GM23248 (cell line): ENCODE results near the gene CYP3A4.
"Not testable (repeated sequence)": the region's sequence is repeated elsewhere in the genome, so short reads cannot be mapped to it uniquely, and the experiment has no call there.

ENCODE experiments used
- EZH2 ChIP-seq: fragments of 200-600 bp; sonication (generic); IDR thresholded peaks from 2 replicates; pipeline ENCODE4 v1.6.1; 2018; ENCODE audit warnings: antibody characterized with exemption, mild to moderate bottlenecking; ENCODE audit not compliant: insufficient read depth, poor library complexity, severe bottlenecking
- EZH2phosphoT487 ChIP-seq: fragments of 200-600 bp; sonication (generic); IDR thresholded peaks from 2 replicates; pipeline ENCODE4 v1.6.1; 2018; ENCODE audit warnings: antibody characterized with exemption, moderate library complexity, mild to moderate bottlenecking, low read depth; ENCODE audit not compliant: insufficient read depth

DNA sequence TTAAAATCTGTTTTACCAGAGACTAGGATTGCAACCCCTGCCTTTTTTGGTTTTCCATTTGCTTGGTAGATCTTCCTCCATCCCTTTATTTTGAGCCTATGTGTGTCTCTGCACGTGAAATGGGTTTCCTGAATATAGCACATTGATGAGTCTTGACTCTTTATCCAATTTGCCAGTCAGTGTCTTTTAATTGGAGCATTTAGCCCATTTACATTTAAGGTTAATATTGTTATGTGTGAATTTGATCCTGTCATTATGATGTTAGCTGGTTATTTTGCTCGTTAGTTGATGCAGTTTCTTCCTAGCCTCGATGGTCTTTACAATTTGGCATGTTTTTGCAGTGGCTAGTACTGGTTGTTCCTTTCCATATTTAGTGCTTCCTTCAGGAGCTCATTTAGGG, 17.4 kb upstream of the CYP3A4 start:
- TF ChIP-seq EZH2, EZH2phosphoT487: not testable (repeated sequence)
